Effector CD4-positive, alpha-beta T cell (primary cell): ENCODE measurements around the gene FOXP1.
"Not testable (repeated sequence)": the region's sequence is repeated elsewhere in the genome, so short reads cannot be mapped to it uniquely, and the experiment has no call there.

Experiments
- DNase-seq: peaks from one replicate; pipeline ENCODE4 v3.0.0-alpha.2; 2020

The FOXP1 gene

GRCh38 chr3:71526448-71526847 is 57.1 kb downstream of the FOXP1 start:
- DNase-seq: not testable (repeated sequence)

GRCh38 chr3:71525391-71525790 is 58.1 kb downstream of the FOXP1 start:
- DNase-seq: no peak

GRCh38 chr3:71524672-71525071 is 58.9 kb downstream of the FOXP1 start:
- no peak for DNase-seq

GRCh38 chr3:71523628-71524027 is 59.9 kb downstream of the FOXP1 start:
- no peak for DNase-seq

GRCh38 chr3:71521940-71522876 is 61.3 kb downstream of the FOXP1 start:
- no peak for DNase-seq

- no peak for DNase-seq
Measured at GRCh38 chr3:71521021-71521352, 62.5 kb downstream of the FOXP1 start.

GRCh38 chr3:71520161-71521020 is 63.1 kb downstream of the FOXP1 start:
- no peak for DNase-seq

GRCh38 chr3:71518089-71518488 is 65.4 kb downstream of the FOXP1 start:
- DNase-seq: no peak

- no peak for DNase-seq
Measured at GRCh38 chr3:71517271-71517791, 66.2 kb downstream of the FOXP1 start.

- DNase-seq: no peak
Measured at GRCh38 chr3:71515636-71516365, 67.7 kb downstream of the FOXP1 start.

- no peak for DNase-seq
Measured at GRCh38 chr3:71514621-71515020, 68.9 kb downstream of the FOXP1 start.

- DNase-seq: no peak
Measured at GRCh38 chr3:71513515-71513914, 70.0 kb downstream of the FOXP1 start.

GRCh38 chr3:71513081-71513480 is 70.4 kb downstream of the FOXP1 start:
- no peak for DNase-seq

- no peak for DNase-seq
Measured at GRCh38 chr3:71512544-71512943, 71.0 kb downstream of the FOXP1 start.

GRCh38 chr3:71512000-71512399 is 71.5 kb downstream of the FOXP1 start:
- peak; percentile 38 for DNase-seq

GRCh38 chr3:71511446-71511845 is 72.1 kb downstream of the FOXP1 start:
- no peak for DNase-seq

GRCh38 chr3:71511037-71511436 is 72.5 kb downstream of the FOXP1 start:
- no peak for DNase-seq

- no peak for DNase-seq
Measured at GRCh38 chr3:71510510-71510909, 73.0 kb downstream of the FOXP1 start.

GRCh38 chr3:71509066-71509465 is 74.5 kb downstream of the FOXP1 start:
- DNase-seq: no peak

- no peak for DNase-seq
Measured at GRCh38 chr3:71505767-71506350, 77.7 kb downstream of the FOXP1 start.

GRCh38 chr3:71504250-71505036 is 79.1 kb downstream of the FOXP1 start:
- DNase-seq: peak; percentile 20
